Body of pancreas (tissue), 4 donors: ENCODE results near the gene ANKRD17. TPM values are rescaled to one million over a fixed set of nuclear protein-coding genes. Genes with fewer than 3 reads are reported as not detected.

ENCODE experiments used
- ATAC-seq: fragments of 150-250 bp; one replicate; pipeline ENCODE4 v1.9.1; 2016
- DNase-seq, 4 donors: peaks; one replicate each; pipeline ENCODE4 v3.0.0-alpha.2; 2019
- H3K27ac ChIP-seq, 4 donors: fragments of 200-600 bp; sonication (generic); 1 replicate in 3 of 4; 2 replicates in 1 of 4; pipeline versions ENCODE4 v1.5.1 to v1.6.1; 2016 to 2019; ENCODE audit warnings: mild to moderate bottlenecking in 1 of 4, mixed read lengths in 1 of 4, moderate library complexity in 1 of 4
- H3K27me3 ChIP-seq, 2 donors: fragments of 200-600 bp; sonication (generic); one replicate each; pipeline ENCODE4 v1.6.0; 2016; ENCODE audit warnings: mild to moderate bottlenecking in 1 of 2
- H3K36me3 ChIP-seq, 2 donors: fragments of 200-600 bp; sonication (generic); replicated peaks in 1 of 2; 2 replicates each; pipeline ENCODE4 v1.5.1; 2016; ENCODE audit warnings: low read depth in 2 of 2; ENCODE audit not compliant: insufficient read depth in 1 of 2
- H3K4me1 ChIP-seq: fragments of 200-600 bp; sonication (generic); one replicate; pipeline ENCODE4 v1.6.0; 2016
- H3K4me3 ChIP-seq, 2 donors: fragments of 200-600 bp; sonication (generic); 1 replicate in 1 of 2; 2 replicates in 1 of 2; pipeline ENCODE4 v1.5.1; 2016 to 2019
- H3K9me3 ChIP-seq, 3 donors: fragments of 200-600 bp; sonication (generic); 1 replicate in 2 of 3; 2 replicates in 1 of 3; pipeline ENCODE4 v1.5.1; 2016
- CTCF ChIP-seq, 7 experiments: fragments of 450-650 bp in 4 of 7; fragments of 200-600 bp in 3 of 7; sonication (generic) in 3 of 7; IDR thresholded peaks; one replicate each; pipeline ENCODE4 v1.5.1; 2016 to 2019; ENCODE audit warnings: antibody characterized with exemption in 7 of 7
- POLR2A ChIP-seq, 3 donors: fragments of 450-650 bp; IDR thresholded peaks; one replicate each; pipeline ENCODE4 v1.6.1; 2016; ENCODE audit warnings: antibody characterized with exemption in 3 of 3, mild to moderate bottlenecking in 2 of 3
- WGBS, 2 donors: methylation state at CpG; one replicate each; pipeline ENCODE4 v1.1.5; 2017; 5-methylcytosine and 5-hydroxymethylcytosine counted together
- intact Hi-C: fragments of 100-400 bp; cut with DNase I; formaldehyde crosslinking; loops from one replicate; pipeline ENCODE4 v1.15.1; 2023
- total RNA-seq, 2 donors: library from RNA; depleted of rRNA; stranded (reverse); fragments of >200 nt; gene quantifications; one replicate each; pipeline ENCODE4 v1.1.0, GENCODE V29; 2016

Gene ANKRD17
- total RNA-seq, 2 donors from 2014 or later, result 32.4 to 36.3 TPM

GRCh38 chr4:73139991-73140390 lies 118.6 kb downstream of the ANKRD17 start:
- intact Hi-C loops, result no loop called here
- Histone ChIP-seq H3K36me3 (peaks cover 0 to 39% of the 10 kb centered on the region in 2 donors), H3K4me3 (no peak overlapping the region), H3K4me1 (no peaks in the 10 kb centered on the region), H3K27ac (no peak overlapping the region), H3K27me3 (no peaks in the 10 kb centered on the region), H3K9me3 (no peaks in the 10 kb centered on the region)
- DNase-seq, result no peak
- no peak for TF ChIP-seq POLR2A (IDR thresholded peaks at IDR 0.05)
- TF ChIP-seq CTCF (IDR thresholded peaks at IDR 0.05), result no peak
- ATAC-seq, result no peak
- 91 to 98% methylated on average over 2 of the region's 2 CpGs for WGBS, 2 donors

GRCh38 chr4:73139245-73139644 lies 119.4 kb downstream of the ANKRD17 start:
- Histone ChIP-seq H3K9me3 (no peaks in the 10 kb centered on the region), H3K27me3 (no peaks in the 10 kb centered on the region), H3K27ac (no peak overlapping the region), H3K36me3 (peaks cover 0 to 36% of the 10 kb centered on the region in 2 donors), H3K4me1 (no peaks in the 10 kb centered on the region), H3K4me3 (no peak overlapping the region)
- TF ChIP-seq CTCF (IDR thresholded peaks at IDR 0.05), result no peak
- TF ChIP-seq POLR2A (IDR thresholded peaks at IDR 0.05), result no peak
- WGBS, 2 donors, result 88 to 97% methylated on average over 3 of the region's 3 CpGs
- DNase-seq (no peak), ATAC-seq (no peak)
- intact Hi-C loops, result no loop called here

GRCh38 chr4:73137121-73137520 lies 121.5 kb downstream of the ANKRD17 start:
- H3K36me3 ChIP-seq, result peaks cover 0 to 32% of the 10 kb centered on the region in 2 donors
- ATAC-seq (no peak), DNase-seq (no peak)
- no peaks in the 10 kb centered on the region for H3K4me1 ChIP-seq
- H3K4me3 ChIP-seq, result no peak overlapping the region
- no peaks in the 10 kb centered on the region for H3K27me3 ChIP-seq
- TF ChIP-seq POLR2A (IDR thresholded peaks at IDR 0.05), result no peak
- no peaks in the 10 kb centered on the region for H3K9me3 ChIP-seq
- intact Hi-C loops, result no loop called here
- 52 to 54% methylated on average over 2 of the region's 2 CpGs for WGBS, 2 donors
- no peak overlapping the region for H3K27ac ChIP-seq

GRCh38 chr4:73133784-73134183 lies 124.8 kb downstream of the ANKRD17 start:
- Histone ChIP-seq H3K36me3 (peaks cover 0 to 13% of the 10 kb centered on the region in 2 donors), H3K9me3 (no peaks in the 10 kb centered on the region), H3K27me3 (no peaks in the 10 kb centered on the region), H3K4me3 (no peak overlapping the region), H3K4me1 (no peaks in the 10 kb centered on the region), H3K27ac (no peak overlapping the region)
- TF ChIP-seq POLR2A (IDR thresholded peaks at IDR 0.05) (no peak), CTCF (IDR thresholded peaks at IDR 0.05) (no peak)
- DNase-seq (no peak), ATAC-seq (no peak)
- intact Hi-C loops, result no loop called here
- WGBS, 2 donors, result 92% methylated on average over 1 of the region's 1 CpG

- H3K9me3 ChIP-seq, result no peaks in the 10 kb centered on the region
- no peaks in the 10 kb centered on the region for H3K4me1 ChIP-seq
- ATAC-seq, result no peak
- no peak overlapping the region for H3K27ac ChIP-seq
- no peak for DNase-seq
- 58 to 79% methylated on average over 1 of the region's 1 CpG for WGBS, 2 donors
- no peak overlapping the region for H3K4me3 ChIP-seq
- no peak for TF ChIP-seq POLR2A (IDR thresholded peaks at IDR 0.05)
- TF ChIP-seq CTCF (IDR thresholded peaks at IDR 0.05), result no peak
- intact Hi-C loops, result no loop called here
- H3K36me3 ChIP-seq, result peaks cover 0 to 10% of the 10 kb centered on the region in 2 donors
- H3K27me3 ChIP-seq, result no peaks in the 10 kb centered on the region
These were observed 127.3 kb downstream of the ANKRD17 start for GRCh38 chr4:73131281-73131680.
